Measurements from ENCODE around the gene TRIL. TPM values are rescaled to one million over a fixed set of nuclear protein-coding genes. Genes with fewer than 3 reads are reported as not detected.

TRIL gene
- total RNA-seq, 2 experiments from 2014 or later, result not detected

DNA sequence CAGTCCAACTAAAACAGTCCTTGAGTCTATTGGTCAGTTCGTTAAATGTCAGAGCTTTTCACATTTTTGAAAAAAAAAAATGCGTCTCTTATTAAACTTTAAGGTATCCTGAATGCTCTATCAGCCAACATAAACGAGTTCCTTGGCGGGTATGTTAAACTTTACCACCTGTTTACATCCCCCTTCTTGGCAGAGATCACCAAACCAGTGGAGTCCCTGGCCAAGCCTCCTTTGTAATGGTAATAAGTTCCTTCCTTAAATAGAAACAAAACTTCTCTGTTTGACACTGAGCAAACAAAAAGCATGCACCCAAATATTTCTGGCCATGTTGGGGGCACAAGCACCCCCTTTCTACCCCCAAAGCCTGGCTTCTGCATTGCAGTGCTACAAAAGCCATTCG is 3.2 kb downstream of the TRIL start:
- Mint-ChIP-seq H3K36me3 (ENCODE audit: low read depth) (no peaks in the 10 kb centered on the region), H3K4me3 (no peak overlapping the region), H3K27me3 (peaks cover 76% of the 10 kb centered on the region), H3K9me3 (no peaks in the 10 kb centered on the region), H3K27ac (no peak overlapping the region), H3K4me1 (ENCODE audit: low read depth) (peaks cover 9% of the 10 kb centered on the region)
- no peak for ATAC-seq (ENCODE audit: poor library complexity)
- Histone ChIP-seq H3K4me1 (ENCODE audit: insufficient read depth, low read length) (peaks cover 26% of the 10 kb centered on the region), H3K4me3 (ENCODE audit: low read length) (no peak overlapping the region), H3K27ac (ENCODE audit: low read depth in 1 of 2, low read length in 2 of 2) (no peak overlapping the region), H3K27me3 (ENCODE audit: control insufficient read depth in 1 of 2, insufficient read depth in 2 of 2, low read length in 2 of 2) (peaks cover 33 to 45% of the 10 kb centered on the region in 2 experiments), H3K36me3 (ENCODE audit: insufficient read depth, low read length) (no peaks in the 10 kb centered on the region), H3K9me3 (ENCODE audit: control insufficient read depth in 1 of 2, insufficient read depth in 1 of 2, low read length in 2 of 2) (peaks cover 0 to 22% of the 10 kb centered on the region in 2 experiments)
- ChIA-PET CTCF (no interaction called here), POLR2A (no interaction called here)
- no peak for DNase-seq
- intact Hi-C loops (cut with DNase I, micrococcal nuclease), result no loop called here
- TF ChIP-seq, protein P1, sequence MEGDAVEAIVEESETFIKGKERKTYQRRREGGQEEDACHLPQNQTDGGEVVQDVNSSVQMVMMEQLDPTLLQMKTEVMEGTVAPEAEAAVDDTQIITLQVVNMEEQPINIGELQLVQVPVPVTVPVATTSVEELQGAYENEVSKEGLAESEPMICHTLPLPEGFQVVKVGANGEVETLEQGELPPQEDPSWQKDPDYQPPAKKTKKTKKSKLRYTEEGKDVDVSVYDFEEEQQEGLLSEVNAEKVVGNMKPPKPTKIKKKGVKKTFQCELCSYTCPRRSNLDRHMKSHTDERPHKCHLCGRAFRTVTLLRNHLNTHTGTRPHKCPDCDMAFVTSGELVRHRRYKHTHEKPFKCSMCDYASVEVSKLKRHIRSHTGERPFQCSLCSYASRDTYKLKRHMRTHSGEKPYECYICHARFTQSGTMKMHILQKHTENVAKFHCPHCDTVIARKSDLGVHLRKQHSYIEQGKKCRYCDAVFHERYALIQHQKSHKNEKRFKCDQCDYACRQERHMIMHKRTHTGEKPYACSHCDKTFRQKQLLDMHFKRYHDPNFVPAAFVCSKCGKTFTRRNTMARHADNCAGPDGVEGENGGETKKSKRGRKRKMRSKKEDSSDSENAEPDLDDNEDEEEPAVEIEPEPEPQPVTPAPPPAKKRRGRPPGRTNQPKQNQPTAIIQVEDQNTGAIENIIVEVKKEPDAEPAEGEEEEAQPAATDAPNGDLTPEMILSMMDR (IDR thresholded peaks at IDR 0.05), result no peak

DNA sequence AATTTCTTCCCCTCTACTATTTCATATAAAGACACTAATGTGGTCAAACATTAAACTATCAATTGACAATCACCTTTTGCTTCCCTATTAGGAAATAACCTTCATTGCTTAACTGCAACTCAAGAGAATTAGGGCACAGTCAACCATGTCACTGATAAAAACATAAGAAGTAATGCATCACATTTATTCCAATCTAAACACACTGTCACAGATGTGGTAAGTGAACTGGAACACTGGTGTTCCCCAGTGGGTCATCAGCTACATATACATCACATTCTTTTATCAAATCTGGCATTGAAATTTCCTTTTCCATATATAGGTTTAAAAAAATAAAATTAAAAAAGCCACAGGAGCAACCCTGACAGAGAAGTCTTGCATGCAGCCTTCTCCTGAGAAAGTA is 3.7 kb downstream of the TRIL start:
- Histone ChIP-seq H3K4me3 (ENCODE audit: low read length) (no peak overlapping the region), H3K4me1 (ENCODE audit: insufficient read depth, low read length) (peaks cover 26% of the 10 kb centered on the region), H3K9me3 (ENCODE audit: control insufficient read depth in 1 of 2, insufficient read depth in 1 of 2, low read length in 2 of 2) (peaks cover 0 to 22% of the 10 kb centered on the region in 2 experiments), H3K36me3 (ENCODE audit: insufficient read depth, low read length) (no peaks in the 10 kb centered on the region), H3K27me3 (ENCODE audit: control insufficient read depth in 1 of 2, insufficient read depth in 2 of 2, low read length in 2 of 2) (peaks cover 33 to 40% of the 10 kb centered on the region in 2 experiments), H3K27ac (ENCODE audit: low read depth in 1 of 2, low read length in 2 of 2) (no peak overlapping the region)
- Mint-ChIP-seq H3K27ac (no peak overlapping the region), H3K4me1 (ENCODE audit: low read depth) (peaks cover 9% of the 10 kb centered on the region), H3K27me3 (peaks cover 75% of the 10 kb centered on the region), H3K36me3 (ENCODE audit: low read depth) (no peaks in the 10 kb centered on the region), H3K9me3 (no peaks in the 10 kb centered on the region), H3K4me3 (no peak overlapping the region)
- POLR2A ChIA-PET, result no interaction called here
- TF ChIP-seq, protein P1 (IDR thresholded peaks at IDR 0.05), result no peak
- CTCF ChIA-PET, result no interaction called here
- DNase-seq (no peak), ATAC-seq (ENCODE audit: poor library complexity) (no peak)
- intact Hi-C loops (cut with DNase I, micrococcal nuclease), result no loop called here

DNA sequence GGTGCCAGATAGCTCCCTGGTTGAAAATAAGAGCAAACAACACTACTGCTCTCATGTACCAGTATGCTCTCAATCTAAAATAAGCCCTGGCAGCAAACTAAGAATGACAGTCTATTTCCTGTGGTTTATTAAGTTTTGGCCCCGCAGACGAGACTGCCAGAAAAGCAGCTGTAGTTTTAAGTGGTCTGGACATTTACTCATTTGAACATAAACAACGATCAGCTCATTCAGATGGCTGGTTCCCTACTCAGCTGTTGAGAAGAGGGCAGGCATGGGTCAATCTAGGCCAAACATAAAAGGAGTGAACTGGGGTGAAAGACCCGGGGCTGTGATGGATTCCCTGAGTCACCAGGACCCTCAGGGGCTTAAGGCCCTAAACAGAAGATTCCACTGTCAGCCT is 4.5 kb downstream of the TRIL start:
- H3K9me3 Mint-ChIP-seq, result no peaks in the 10 kb centered on the region
- peaks cover 30 to 38% of the 10 kb centered on the region in 2 experiments for H3K27me3 ChIP-seq (ENCODE audit: control insufficient read depth in 1 of 2, insufficient read depth in 2 of 2, low read length in 2 of 2)
- peaks cover 26% of the 10 kb centered on the region for H3K4me1 ChIP-seq (ENCODE audit: insufficient read depth, low read length)
- CTCF ChIA-PET, result no interaction called here
- H3K36me3 Mint-ChIP-seq (ENCODE audit: low read depth), result no peaks in the 10 kb centered on the region
- no peak overlapping the region for H3K27ac ChIP-seq (ENCODE audit: low read depth in 1 of 2, low read length in 2 of 2)
- peaks cover 67% of the 10 kb centered on the region for H3K27me3 Mint-ChIP-seq
- TF ChIP-seq, protein P1 (IDR thresholded peaks at IDR 0.05), result no peak
- peaks cover 0 to 22% of the 10 kb centered on the region in 2 experiments for H3K9me3 ChIP-seq (ENCODE audit: control insufficient read depth in 1 of 2, insufficient read depth in 1 of 2, low read length in 2 of 2)
- intact Hi-C loops (cut with DNase I, micrococcal nuclease), result no loop called here
- POLR2A ChIA-PET, result no interaction called here
- no peak overlapping the region for H3K4me3 Mint-ChIP-seq
- peaks cover 9% of the 10 kb centered on the region for H3K4me1 Mint-ChIP-seq (ENCODE audit: low read depth)
- no peak overlapping the region for H3K27ac Mint-ChIP-seq
- H3K36me3 ChIP-seq (ENCODE audit: insufficient read depth, low read length), result no peaks in the 10 kb centered on the region
- ATAC-seq (ENCODE audit: poor library complexity), result no peak
- no peak overlapping the region for H3K4me3 ChIP-seq (ENCODE audit: low read length)
- DNase-seq, result no peak
